Panc1 (cell line): Measurements from ENCODE around the gene DAB2IP. TPM values are rescaled to one million over a fixed set of nuclear protein-coding genes. Genes with fewer than 3 reads are reported as not detected.

ENCODE experiments used
- ATAC-seq: fragments of 200-7000 bp; cut with Tn5 transposase; 2 replicates; pipeline ENCODE4 v1.9.1; 2020; ENCODE audit warnings: mild to moderate bottlenecking, moderate library complexity
- BruUV-seq: library from RNA; stranded (reverse); fragments of 400-500 nt; replicated peaks from 2 replicates; lab custom pipeline; 2021; lab: Mats Ljungman, UMichigan
- CTCF ChIA-PET: fragments of 300-600 bp; sonication (Branson Sonifier 250); formaldehyde crosslinking; loops from one replicate; lab custom pipeline; 2022; ENCODE audit warnings: antibody characterized with exemption; lab: Charles Lee
- POLR2A ChIA-PET: fragments of 300-600 bp; sonication (Branson Sonifier 250); formaldehyde crosslinking; loops from one replicate; lab custom pipeline; 2022; ENCODE audit warnings: antibody characterized with exemption; lab: Charles Lee
- DNase-seq: peaks from one replicate; pipeline ENCODE4 v3.0.0-alpha.2; 2010; ENCODE audit warnings: low read depth, low spot score
- H3K27ac ChIP-seq: 2 replicates; pipeline ENCODE4 v1.5.1; 2011; ENCODE audit warnings: mild to moderate bottlenecking, low read length, inconsistent platforms
- H3K27me3 ChIP-seq: fragments of 200-500 bp; sonication (Bioruptor generic); 2 replicates; pipeline ENCODE4 v1.6.0; 2014; ENCODE audit warnings: low read length, inconsistent platforms; ENCODE audit not compliant: control insufficient read depth, insufficient read depth
- H3K36me3 ChIP-seq: fragments of 200-500 bp; sonication (Bioruptor generic); 2 replicates; pipeline ENCODE4 v1.5.1; 2014; ENCODE audit warnings: inconsistent platforms, mild to moderate bottlenecking, low read length, moderate library complexity; ENCODE audit not compliant: control insufficient read depth, insufficient read depth
- H3K4me1 ChIP-seq: 2 replicates; pipeline ENCODE4 v1.5.1; 2011; ENCODE audit warnings: inconsistent platforms, mild to moderate bottlenecking, low read length, moderate library complexity; ENCODE audit not compliant: control insufficient read depth, insufficient read depth
- H3K4me3 ChIP-seq, 2 experiments: 2 replicates each; pipeline ENCODE4 v1.5.1; 2011 to 2012; ENCODE audit warnings: low read depth in 2 of 2, low read length in 2 of 2, mild to moderate bottlenecking in 2 of 2, inconsistent platforms in 1 of 2, moderate library complexity in 1 of 2
- H3K9me3 ChIP-seq: fragments of 200-500 bp; sonication (Bioruptor generic); 2 replicates; pipeline ENCODE4 v1.5.1; 2014; ENCODE audit warnings: low read depth, mild to moderate bottlenecking, inconsistent platforms, low read length, moderate library complexity; ENCODE audit not compliant: control insufficient read depth, insufficient read depth
- CTCF ChIP-seq: fragments of 450-650 bp; IDR thresholded peaks from 2 replicates; pipeline ENCODE4 v1.5.1; 2017; ENCODE audit warnings: mild to moderate bottlenecking
- POLR2AphosphoS5 ChIP-seq: IDR thresholded peaks from 2 replicates; pipeline ENCODE4 v1.6.1; 2012; ENCODE audit warnings: mild to moderate bottlenecking, low read depth, low read length, moderate library complexity
- REST ChIP-seq, 2 experiments: IDR thresholded peaks; 2 replicates each; pipeline ENCODE4 v1.6.1; 2011 to 2012; ENCODE audit warnings: low read depth in 2 of 2, control low read depth in 1 of 2, low read length in 1 of 2, mild to moderate bottlenecking in 1 of 2, moderate library complexity in 1 of 2; ENCODE audit not compliant: insufficient read depth in 1 of 2
- SIN3A ChIP-seq: IDR thresholded peaks from 2 replicates; pipeline ENCODE4 v1.6.1; 2012; ENCODE audit warnings: low read depth, mild to moderate bottlenecking, low read length, moderate library complexity, borderline replicate concordance; ENCODE audit not compliant: insufficient read depth
- TCF7L2 ChIP-seq: IDR thresholded peaks from 2 replicates; pipeline ENCODE4 v1.6.1; 2011; ENCODE audit warnings: mild to moderate bottlenecking, low read depth, low read length, inconsistent platforms
- in situ Hi-C: cut with HindIII; loops from 2 replicates; pipeline ENCODE4 v1.10.0; 2016; ENCODE audit warnings: low sequenced_read_pairs, low pct_unique_long_range_greater_than_20kb
- intact Hi-C: fragments of 100-400 bp; cut with micrococcal nuclease; formaldehyde crosslinking; loops from one replicate; pipeline ENCODE4 v1.10.0; 2022; ENCODE audit not compliant: unreplicated experiment
- total RNA-seq: library from RNA; stranded (reverse); gene quantifications from one replicate; pipeline ENCODE4 v1.2.1, GENCODE V29; 2021; ENCODE audit not compliant: unreplicated experiment

The DAB2IP gene
- total RNA-seq, 1 experiment from 2014 or later: 18.4 TPM

GRCh38 chr9:121694600-121694999 lies 43.2 kb downstream of the DAB2IP start:
- no TSS peak for BruUV-seq
- intact Hi-C loops (loop anchor here (10.0 kb wide), 1 partner anchor 50 kb away; no protein-coding TSS in a partner anchor), in situ Hi-C loops (no loop called here)
- TF ChIP-seq REST (IDR thresholded peaks at IDR 0.05; ENCODE audit: insufficient read depth in 1 of 2, low read depth in 2 of 2, low read length in 1 of 2) (no peak), SIN3A (no peak), TCF7L2 (no peak), POLR2AphosphoS5 (no peak), CTCF (no peak)
- Histone ChIP-seq H3K9me3 (no peaks in the 10 kb centered on the region), H3K4me1 (no peaks in the 10 kb centered on the region), H3K27me3 (no peaks in the 10 kb centered on the region), H3K27ac (no peak overlapping the region), H3K4me3 (no peak overlapping the region), H3K36me3 (no peaks in the 10 kb centered on the region)
- POLR2A ChIA-PET: no interaction called here
- CTCF ChIA-PET: interaction anchor here (0.6 kb wide), 1 partner anchor 553 kb away, joined by 4 read pairs; no protein-coding TSS in a partner anchor
- ATAC-seq: no peak
- no peak for DNase-seq

- intact Hi-C loops (loop anchor here (10.0 kb wide), 1 partner anchor 52 kb away; no protein-coding TSS in a partner anchor), in situ Hi-C loops (no loop called here)
- ATAC-seq: no peak
- CTCF ChIA-PET: no interaction called here
- no TSS peak for BruUV-seq
- H3K27ac ChIP-seq: no peak overlapping the region
- H3K9me3 ChIP-seq: no peaks in the 10 kb centered on the region
- POLR2A ChIA-PET: no interaction called here
- no peak overlapping the region for H3K4me3 ChIP-seq
- H3K36me3 ChIP-seq: no peaks in the 10 kb centered on the region
- H3K27me3 ChIP-seq: no peaks in the 10 kb centered on the region
- no peak for DNase-seq
- H3K4me1 ChIP-seq: no peaks in the 10 kb centered on the region; the same call in none of the 2 replicates
- TF ChIP-seq SIN3A (no peak), TCF7L2 (no peak), POLR2AphosphoS5 (no peak), CTCF (no peak), REST (IDR thresholded peaks at IDR 0.05; ENCODE audit: insufficient read depth in 1 of 2, low read depth in 2 of 2, low read length in 1 of 2) (no peak)
These were observed 45.5 kb downstream of the DAB2IP start for GRCh38 chr9:121696930-121697329.
